K562 (cell line): ENCODE results near the gene CEMP1. TPM values are rescaled to one million over a fixed set of nuclear protein-coding genes. Genes with fewer than 3 reads are reported as not detected.

ENCODE experiments used
- CCNT2 ChIP-seq: IDR thresholded peaks from 2 replicates; pipeline ENCODE4 v1.6.1; 2011; ENCODE audit warnings: borderline replicate concordance, low read depth, mild to moderate bottlenecking, moderate library complexity, mixed read lengths, low read length; ENCODE audit not compliant: insufficient read length; ENCODE audit errors: extremely low read depth
- CHD1 ChIP-seq: fragments of 200-600 bp; sonication (generic); IDR thresholded peaks from one replicate; pipeline ENCODE4 v1.6.1; 2012; ENCODE audit warnings: mild to moderate bottlenecking, moderate library complexity, low read length, inconsistent platforms
- MTA3 ChIP-seq: fragments of 450-650 bp; formaldehyde crosslinking; IDR thresholded peaks from 2 replicates; pipeline ENCODE4 v1.6.1; 2017; ENCODE audit warnings: mild to moderate bottlenecking, borderline replicate concordance
- RB1 ChIP-seq: fragments of 450-650 bp; IDR thresholded peaks from 2 replicates; pipeline ENCODE4 v1.6.1; 2017; ENCODE audit warnings: low read depth, mild to moderate bottlenecking
- SRF ChIP-seq, 2 experiments: fragments of 250-450, 450-650 bp in 1 of 2; sonication (Bioruptor Pico) in 1 of 2; sonication (generic) in 1 of 2; formaldehyde crosslinking; IDR thresholded peaks; 2 replicates each; pipeline versions ENCODE4 v1.5.0 to v1.5.1; 2020 to 2022; ENCODE audit warnings: mild to moderate bottlenecking in 1 of 2, missing genetic modification reagents in 1 of 2
- TAF7 ChIP-seq: fragments of 450-650 bp; IDR thresholded peaks from 2 replicates; pipeline ENCODE4 v1.6.1; 2016; ENCODE audit warnings: missing genetic modification characterization, missing compliant biosample characterization
- TBP ChIP-seq: optimal IDR thresholded peaks from 2 replicates; pipeline ENCODE3; 2011; ENCODE audit warnings: low read depth, low read length, improper control_type of control experiment
- polyA plus RNA-seq, 8 experiments: library from polyadenylated mRNA; depleted of rRNA in 4 of 8; stranded (reverse) in 5 of 8; unstranded in 3 of 8; fragments of >200 nt; fragmentation: Nextera tagmentation in 2 of 8; fragmentation: Illumina TruSeq in 1 of 8; extraction: Ambion mirVana in 2 of 8; extraction: Trizol in 1 of 8; gene quantifications; 2 replicates each; pipeline versions ENCODE4 v1.2.1 to v1.2.3, GENCODE V29; 2011 to 2014; ENCODE audit warnings: inconsistent platforms in 1 of 8, missing spikeins in 1 of 8
- total RNA-seq, 7 experiments: library from RNA; depleted of rRNA in 6 of 7; stranded (reverse); fragments of >200 nt in 6 of 7; fragmentation: Illumina TruSeq in 2 of 7; extraction: Trizol in 2 of 7; gene quantifications; 2 replicates each; pipeline versions ENCODE4 v1.2.1 to v1.2.3, GENCODE V29; 2011 to 2021; ENCODE audit warnings: low replicate concordance in 1 of 7
- TF ChIP-seq, protein P1 (sequence below): fragments of 250-450 bp; sonication (Bioruptor Pico); IDR thresholded peaks from 2 replicates; pipeline ENCODE4 v1.4.0; 2020; ENCODE audit warnings: mild to moderate bottlenecking, moderate library complexity
- TF ChIP-seq, protein P2 (sequence below): fragments of 250-450 bp; sonication (Bioruptor Pico); IDR thresholded peaks from 2 replicates; pipeline ENCODE4 v1.4.0; 2020; ENCODE audit warnings: mild to moderate bottlenecking
- TF ChIP-seq, protein P3 (sequence below), 2 experiments: fragments of 250-450 bp in 1 of 2; fragments of 450-650 bp in 1 of 2; sonication (Bioruptor Pico) in 1 of 2; IDR thresholded peaks; 2 replicates each; pipeline versions ENCODE4 v1.6.1 to v1.8.0; 2016 to 2021; ENCODE audit warnings: mild to moderate bottlenecking in 2 of 2, moderate library complexity in 2 of 2, missing compliant biosample characterization in 1 of 2, missing genetic modification characterization in 1 of 2
- TF ChIP-seq, protein P4 (sequence below): fragments of 450-650 bp; IDR thresholded peaks from 2 replicates; pipeline ENCODE4 v1.6.1; 2017; ENCODE audit warnings: antibody characterized with exemption, mild to moderate bottlenecking
- TF ChIP-seq, protein P5 (sequence below): fragments of 450-650 bp; IDR thresholded peaks from 2 replicates; pipeline ENCODE4 v1.6.1; 2016; ENCODE audit warnings: antibody characterized with exemption

The CEMP1 gene
- total and polyA plus RNA-seq, 9 of the 15 experiments (the other 6 are each of a cell fraction or from before 2014, with no cell fraction given), result 0.05 to 0.45 TPM; not detected in 7

DNA sequence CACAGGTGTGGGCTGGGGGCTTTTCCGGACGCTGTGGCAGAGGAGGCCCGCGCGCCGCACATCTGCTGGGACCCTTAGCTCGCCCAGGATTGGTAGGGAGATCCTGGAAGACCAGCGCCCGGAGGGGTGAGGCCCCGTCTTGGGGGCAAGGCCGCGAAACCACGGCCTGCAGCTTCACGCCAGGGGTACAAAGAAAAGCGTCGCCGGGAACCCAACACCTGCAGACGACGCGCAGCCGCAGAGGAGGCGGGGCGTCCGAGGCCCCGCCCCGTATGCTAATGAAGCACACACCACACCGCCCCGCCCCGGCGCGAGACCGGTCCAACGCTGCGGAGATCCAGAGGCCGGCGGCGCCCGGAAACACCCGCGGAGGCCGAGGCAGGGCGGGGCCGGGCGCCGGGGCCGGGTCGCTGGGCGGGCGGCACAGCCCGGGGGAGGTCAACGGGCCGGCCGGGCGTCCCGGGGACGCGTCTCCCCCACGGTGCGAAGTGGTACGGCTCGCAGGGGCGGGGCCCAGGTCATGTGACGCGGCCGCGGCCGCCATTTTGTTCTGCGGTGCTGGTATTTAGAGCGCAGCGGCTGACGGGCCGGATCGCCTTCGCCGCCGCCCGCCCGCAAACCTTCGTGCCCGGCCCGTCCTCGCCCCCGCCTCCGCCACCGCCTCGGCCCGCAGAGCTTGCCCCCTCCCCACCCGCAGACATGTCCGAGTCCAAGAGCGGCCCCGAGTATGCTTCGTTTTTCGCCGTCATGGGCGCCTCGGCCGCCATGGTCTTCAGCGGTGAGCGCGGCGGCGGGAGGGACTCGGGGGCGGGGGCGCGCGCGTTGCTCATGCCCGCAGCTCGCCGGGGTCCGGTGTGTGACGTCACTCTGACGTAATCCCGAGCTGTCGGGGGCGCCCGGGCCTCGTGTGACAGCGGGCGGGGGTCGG, 17.5 kb downstream of the CEMP1 start, which contains the start of gene ATP6V0C (continued):
- TF ChIP-seq, protein P1, sequence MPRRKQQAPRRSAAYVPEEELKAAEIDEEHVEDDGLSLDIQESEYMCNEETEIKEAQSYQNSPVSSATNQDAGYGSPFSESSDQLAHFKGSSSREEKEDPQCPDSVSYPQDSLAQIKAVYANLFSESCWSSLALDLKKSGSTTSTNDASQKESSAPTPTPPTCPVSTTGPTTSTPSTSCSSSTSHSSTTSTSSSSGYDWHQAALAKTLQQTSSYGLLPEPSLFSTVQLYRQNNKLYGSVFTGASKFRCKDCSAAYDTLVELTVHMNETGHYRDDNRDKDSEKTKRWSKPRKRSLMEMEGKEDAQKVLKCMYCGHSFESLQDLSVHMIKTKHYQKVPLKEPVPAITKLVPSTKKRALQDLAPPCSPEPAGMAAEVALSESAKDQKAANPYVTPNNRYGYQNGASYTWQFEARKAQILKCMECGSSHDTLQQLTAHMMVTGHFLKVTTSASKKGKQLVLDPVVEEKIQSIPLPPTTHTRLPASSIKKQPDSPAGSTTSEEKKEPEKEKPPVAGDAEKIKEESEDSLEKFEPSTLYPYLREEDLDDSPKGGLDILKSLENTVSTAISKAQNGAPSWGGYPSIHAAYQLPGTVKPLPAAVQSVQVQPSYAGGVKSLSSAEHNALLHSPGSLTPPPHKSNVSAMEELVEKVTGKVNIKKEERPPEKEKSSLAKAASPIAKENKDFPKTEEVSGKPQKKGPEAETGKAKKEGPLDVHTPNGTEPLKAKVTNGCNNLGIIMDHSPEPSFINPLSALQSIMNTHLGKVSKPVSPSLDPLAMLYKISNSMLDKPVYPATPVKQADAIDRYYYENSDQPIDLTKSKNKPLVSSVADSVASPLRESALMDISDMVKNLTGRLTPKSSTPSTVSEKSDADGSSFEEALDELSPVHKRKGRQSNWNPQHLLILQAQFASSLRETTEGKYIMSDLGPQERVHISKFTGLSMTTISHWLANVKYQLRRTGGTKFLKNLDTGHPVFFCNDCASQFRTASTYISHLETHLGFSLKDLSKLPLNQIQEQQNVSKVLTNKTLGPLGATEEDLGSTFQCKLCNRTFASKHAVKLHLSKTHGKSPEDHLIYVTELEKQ (CRISPR knock-in tag), result no peak
- TF ChIP-seq RB1 (peak; percentile 91), CCNT2 (peak; percentile 94), TAF7 (tag) (0 out of 2 replicates have a peak, but pooled peaks have one; percentile 24), TBP (peak; percentile 90), MTA3 (peak; percentile 58), CHD1 (peak; percentile 86), SRF (CRISPR knock-in tag; IDR thresholded peaks at IDR 0.05) (no peak)
- TF ChIP-seq, protein P2, sequence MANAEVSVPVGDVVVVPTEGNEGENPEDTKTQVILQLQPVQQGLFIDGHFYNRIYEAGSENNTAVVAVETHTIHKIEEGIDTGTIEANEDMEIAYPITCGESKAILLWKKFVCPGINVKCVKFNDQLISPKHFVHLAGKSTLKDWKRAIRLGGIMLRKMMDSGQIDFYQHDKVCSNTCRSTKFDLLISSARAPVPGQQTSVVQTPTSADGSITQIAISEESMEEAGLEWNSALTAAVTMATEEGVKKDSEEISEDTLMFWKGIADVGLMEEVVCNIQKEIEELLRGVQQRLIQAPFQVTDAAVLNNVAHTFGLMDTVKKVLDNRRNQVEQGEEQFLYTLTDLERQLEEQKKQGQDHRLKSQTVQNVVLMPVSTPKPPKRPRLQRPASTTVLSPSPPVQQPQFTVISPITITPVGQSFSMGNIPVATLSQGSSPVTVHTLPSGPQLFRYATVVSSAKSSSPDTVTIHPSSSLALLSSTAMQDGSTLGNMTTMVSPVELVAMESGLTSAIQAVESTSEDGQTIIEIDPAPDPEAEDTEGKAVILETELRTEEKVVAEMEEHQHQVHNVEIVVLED (CRISPR knock-in tag), result peak; percentile 60
- TF ChIP-seq, protein P3, sequence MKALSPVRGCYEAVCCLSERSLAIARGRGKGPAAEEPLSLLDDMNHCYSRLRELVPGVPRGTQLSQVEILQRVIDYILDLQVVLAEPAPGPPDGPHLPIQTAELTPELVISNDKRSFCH (CRISPR knock-in tag; IDR thresholded peaks at IDR 0.05), result no peak
- TF ChIP-seq, protein P3 (tag; IDR thresholded peaks at IDR 0.05), result peak; percentile 55; the same call in 1 of the 2 replicates
- TF ChIP-seq, protein P4, sequence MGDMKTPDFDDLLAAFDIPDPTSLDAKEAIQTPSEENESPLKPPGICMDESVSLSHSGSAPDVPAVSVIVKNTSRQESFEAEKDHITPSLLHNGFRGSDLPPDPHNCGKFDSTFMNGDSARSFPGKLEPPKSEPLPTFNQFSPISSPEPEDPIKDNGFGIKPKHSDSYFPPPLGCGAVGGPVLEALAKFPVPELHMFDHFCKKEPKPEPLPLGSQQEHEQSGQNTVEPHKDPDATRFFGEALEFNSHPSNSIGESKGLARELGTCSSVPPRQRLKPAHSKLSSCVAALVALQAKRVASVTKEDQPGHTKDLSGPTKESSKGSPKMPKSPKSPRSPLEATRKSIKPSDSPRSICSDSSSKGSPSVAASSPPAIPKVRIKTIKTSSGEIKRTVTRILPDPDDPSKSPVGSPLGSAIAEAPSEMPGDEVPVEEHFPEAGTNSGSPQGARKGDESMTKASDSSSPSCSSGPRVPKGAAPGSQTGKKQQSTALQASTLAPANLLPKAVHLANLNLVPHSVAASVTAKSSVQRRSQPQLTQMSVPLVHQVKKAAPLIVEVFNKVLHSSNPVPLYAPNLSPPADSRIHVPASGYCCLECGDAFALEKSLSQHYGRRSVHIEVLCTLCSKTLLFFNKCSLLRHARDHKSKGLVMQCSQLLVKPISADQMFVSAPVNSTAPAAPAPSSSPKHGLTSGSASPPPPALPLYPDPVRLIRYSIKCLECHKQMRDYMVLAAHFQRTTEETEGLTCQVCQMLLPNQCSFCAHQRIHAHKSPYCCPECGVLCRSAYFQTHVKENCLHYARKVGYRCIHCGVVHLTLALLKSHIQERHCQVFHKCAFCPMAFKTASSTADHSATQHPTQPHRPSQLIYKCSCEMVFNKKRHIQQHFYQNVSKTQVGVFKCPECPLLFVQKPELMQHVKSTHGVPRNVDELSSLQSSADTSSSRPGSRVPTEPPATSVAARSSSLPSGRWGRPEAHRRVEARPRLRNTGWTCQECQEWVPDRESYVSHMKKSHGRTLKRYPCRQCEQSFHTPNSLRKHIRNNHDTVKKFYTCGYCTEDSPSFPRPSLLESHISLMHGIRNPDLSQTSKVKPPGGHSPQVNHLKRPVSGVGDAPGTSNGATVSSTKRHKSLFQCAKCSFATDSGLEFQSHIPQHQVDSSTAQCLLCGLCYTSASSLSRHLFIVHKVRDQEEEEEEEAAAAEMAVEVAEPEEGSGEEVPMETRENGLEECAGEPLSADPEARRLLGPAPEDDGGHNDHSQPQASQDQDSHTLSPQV, result no peak
- TF ChIP-seq, protein P5, sequence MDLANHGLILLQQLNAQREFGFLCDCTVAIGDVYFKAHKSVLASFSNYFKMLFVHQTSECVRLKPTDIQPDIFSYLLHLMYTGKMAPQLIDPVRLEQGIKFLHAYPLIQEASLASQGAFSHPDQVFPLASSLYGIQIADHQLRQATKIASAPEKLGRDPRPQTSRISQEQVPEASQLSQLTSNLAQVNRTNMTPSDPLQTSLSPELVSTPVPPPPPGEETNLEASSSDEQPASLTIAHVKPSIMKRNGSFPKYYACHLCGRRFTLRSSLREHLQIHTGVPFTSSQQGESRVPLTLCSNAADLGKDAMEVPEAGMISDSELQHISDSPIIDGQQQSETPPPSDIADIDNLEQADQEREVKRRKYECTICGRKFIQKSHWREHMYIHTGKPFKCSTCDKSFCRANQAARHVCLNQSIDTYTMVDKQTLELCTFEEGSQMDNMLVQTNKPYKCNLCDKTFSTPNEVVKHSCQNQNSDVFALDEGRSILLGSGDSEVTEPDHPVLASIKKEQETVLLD, result peak; percentile 20; the same call in 1 of the 2 replicates
